ENCODE results near the gene AP1M2.

- TF ChIP-seq EZH2 (IDR thresholded peaks at IDR 0.05) (no peak), POLR2AphosphoS5 (IDR thresholded peaks at IDR 0.05; ENCODE audit: borderline replicate concordance, low read depth, low read length) (no peak), FOXP2 (optimal IDR thresholded peaks at IDR 0.05; ENCODE audit: control extremely low read depth, extremely low read length, insufficient read depth) (no peak)
Observed at GRCh38 chr19:10617409-10618121, 30.5 kb upstream of the AP1M2 start.
